Measurements from ENCODE around the gene NOP53.
"Not testable (repeated sequence)": the region's sequence is repeated elsewhere in the genome, so short reads cannot be mapped to it uniquely, and the experiment has no call there.

NOP53 gene

GRCh38 chr19:47802521-47803043, 57.2 kb downstream of the NOP53 start:
- H3K36me3 ChIP-seq (ENCODE audit: insufficient read depth, low read length), result no peaks in the 10 kb centered on the region
- no peaks in the 10 kb centered on the region for H3K27me3 ChIP-seq (ENCODE audit: control insufficient read depth in 1 of 2, insufficient read depth in 2 of 2, low read length in 2 of 2)
- no peaks in the 10 kb centered on the region for H3K4me1 ChIP-seq (ENCODE audit: insufficient read depth, low read length)
- H3K27ac ChIP-seq (ENCODE audit: low read depth, low read length), result no peak overlapping the region
- no peaks in the 10 kb centered on the region for H3K9me3 ChIP-seq (ENCODE audit: low read length)
- H3K4me3 ChIP-seq (ENCODE audit: low read depth in 1 of 2, low read length in 2 of 2), result no peak overlapping the region
- no peak overlapping the region for H3K9ac ChIP-seq (ENCODE audit: low read length)

- not testable (repeated sequence) for H3K36me3 ChIP-seq (ENCODE audit: insufficient read depth, low read length); H3K27me3 ChIP-seq (ENCODE audit: control insufficient read depth in 1 of 2, insufficient read depth in 2 of 2, low read length in 2 of 2)
Measured at GRCh38 chr19:47803148-47803547, 57.8 kb downstream of the NOP53 start.

GRCh38 chr19:47803671-47804070, 58.3 kb downstream of the NOP53 start:
- H3K4me3 ChIP-seq (ENCODE audit: low read depth in 1 of 2, low read length in 2 of 2); H3K9me3 ChIP-seq (ENCODE audit: low read length); H3K36me3 ChIP-seq (ENCODE audit: insufficient read depth, low read length); H3K27ac ChIP-seq (ENCODE audit: low read depth, low read length); H3K4me1 ChIP-seq (ENCODE audit: insufficient read depth, low read length); H3K9ac ChIP-seq (ENCODE audit: low read length); H3K27me3 ChIP-seq (ENCODE audit: control insufficient read depth in 1 of 2, insufficient read depth in 2 of 2, low read length in 2 of 2): not testable (repeated sequence)

More at GRCh38 chr19:47803148-47803547, 57.8 kb downstream of the NOP53 start:
- H3K4me1 ChIP-seq (ENCODE audit: insufficient read depth, low read length); H3K9ac ChIP-seq (ENCODE audit: low read length); H3K4me3 ChIP-seq (ENCODE audit: low read depth in 1 of 2, low read length in 2 of 2); H3K9me3 ChIP-seq (ENCODE audit: low read length); H3K27ac ChIP-seq (ENCODE audit: low read depth, low read length): not testable (repeated sequence)

- H3K4me1 ChIP-seq (ENCODE audit: insufficient read depth, low read length); H3K9me3 ChIP-seq (ENCODE audit: low read length); H3K36me3 ChIP-seq (ENCODE audit: insufficient read depth, low read length); H3K27ac ChIP-seq (ENCODE audit: low read depth, low read length); H3K27me3 ChIP-seq (ENCODE audit: control insufficient read depth in 1 of 2, insufficient read depth in 2 of 2, low read length in 2 of 2); H3K4me3 ChIP-seq (ENCODE audit: low read depth in 1 of 2, low read length in 2 of 2); H3K9ac ChIP-seq (ENCODE audit: low read length): not testable (repeated sequence)
Measured at GRCh38 chr19:47804451-47804850, 59.1 kb downstream of the NOP53 start, which contains the start of gene TPRX1. TSS of gene TPRX1 (minus strand) at chr19:47804551. CDS start at chr19:47804539, 12 bp downstream.

DNA sequence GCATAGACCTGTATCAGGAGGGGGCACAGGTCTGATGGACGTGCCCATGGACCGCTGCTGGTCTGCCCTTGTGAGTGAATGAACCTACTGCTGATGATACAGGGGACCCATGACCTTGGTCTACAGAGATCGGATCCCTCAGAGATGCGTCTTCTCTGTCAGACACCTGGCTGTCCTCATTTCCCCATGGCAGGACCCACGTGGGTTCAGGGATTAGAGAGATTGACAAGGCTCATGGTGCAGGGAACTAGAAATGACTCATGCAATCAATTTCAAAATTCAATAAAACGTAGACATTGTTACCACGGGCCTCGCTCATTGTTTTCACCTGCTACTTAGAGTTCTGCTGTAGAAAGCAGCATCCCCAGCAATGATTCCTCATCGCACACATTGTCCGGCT, 60.0 kb downstream of the NOP53 start:
- Histone ChIP-seq H3K27me3 (ENCODE audit: control insufficient read depth in 1 of 2, insufficient read depth in 2 of 2, low read length in 2 of 2) (no peaks in the 10 kb centered on the region), H3K9ac (ENCODE audit: low read length) (no peak overlapping the region), H3K27ac (ENCODE audit: low read depth, low read length) (no peak overlapping the region), H3K4me1 (ENCODE audit: insufficient read depth, low read length) (no peaks in the 10 kb centered on the region), H3K9me3 (ENCODE audit: low read length) (no peaks in the 10 kb centered on the region), H3K36me3 (ENCODE audit: insufficient read depth, low read length) (no peaks in the 10 kb centered on the region), H3K4me3 (ENCODE audit: low read depth in 1 of 2, low read length in 2 of 2) (no peak overlapping the region)

- Histone ChIP-seq H3K4me3 (ENCODE audit: low read depth in 1 of 2, low read length in 2 of 2) (no peak overlapping the region), H3K27me3 (ENCODE audit: control insufficient read depth in 1 of 2, insufficient read depth in 2 of 2, low read length in 2 of 2) (no peaks in the 10 kb centered on the region), H3K9ac (ENCODE audit: low read length) (no peak overlapping the region), H3K9me3 (ENCODE audit: low read length) (no peaks in the 10 kb centered on the region), H3K27ac (ENCODE audit: low read depth, low read length) (no peak overlapping the region), H3K4me1 (ENCODE audit: insufficient read depth, low read length) (no peaks in the 10 kb centered on the region), H3K36me3 (ENCODE audit: insufficient read depth, low read length) (no peaks in the 10 kb centered on the region)
Measured at GRCh38 chr19:47806435-47806834, 61.1 kb downstream of the NOP53 start.

All from muscle layer of colon (tissue), 2 donors.